ENCODE data around the gene IGBP1. TPM values are rescaled to one million over a fixed set of nuclear protein-coding genes. Genes with fewer than 3 reads are reported as not detected.

The IGBP1 gene
- total RNA-seq, 1 experiment from 2014 or later, result 38.9 TPM

DNA sequence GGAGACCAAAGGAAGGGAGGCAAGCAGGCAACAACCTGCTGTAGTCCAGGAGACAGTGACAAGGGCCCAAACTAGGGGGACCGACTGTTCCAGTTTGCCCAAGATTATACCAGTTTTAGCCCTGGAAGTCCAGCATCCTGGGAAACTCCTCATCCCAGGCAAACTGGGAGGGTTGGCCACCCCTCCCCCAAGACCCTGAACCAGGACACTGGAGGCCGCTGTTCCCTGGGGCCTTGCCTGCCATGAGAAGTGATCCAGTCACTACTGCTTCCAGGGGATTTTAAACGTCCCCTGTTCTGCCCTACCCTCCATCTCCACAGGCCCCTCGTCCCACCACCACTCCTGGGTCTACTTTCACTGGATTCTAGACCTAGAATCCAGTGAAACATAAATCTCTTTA is 39.7 kb downstream of the IGBP1 start (continued):
- TF ChIP-seq, protein P1, sequence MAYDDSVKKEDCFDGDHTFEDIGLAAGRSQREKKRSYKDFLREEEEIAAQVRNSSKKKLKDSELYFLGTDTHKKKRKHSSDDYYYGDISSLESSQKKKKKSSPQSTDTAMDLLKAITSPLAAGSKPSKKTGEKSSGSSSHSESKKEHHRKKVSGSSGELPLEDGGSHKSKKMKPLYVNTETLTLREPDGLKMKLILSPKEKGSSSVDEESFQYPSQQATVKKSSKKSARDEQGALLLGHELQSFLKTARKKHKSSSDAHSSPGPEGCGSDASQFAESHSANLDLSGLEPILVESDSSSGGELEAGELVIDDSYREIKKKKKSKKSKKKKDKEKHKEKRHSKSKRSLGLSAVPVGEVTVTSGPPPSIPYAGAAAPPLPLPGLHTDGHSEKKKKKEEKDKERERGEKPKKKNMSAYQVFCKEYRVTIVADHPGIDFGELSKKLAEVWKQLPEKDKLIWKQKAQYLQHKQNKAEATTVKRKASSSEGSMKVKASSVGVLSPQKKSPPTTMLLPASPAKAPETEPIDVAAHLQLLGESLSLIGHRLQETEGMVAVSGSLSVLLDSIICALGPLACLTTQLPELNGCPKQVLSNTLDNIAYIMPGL (CRISPR knock-in tag; IDR thresholded peaks at IDR 0.05), result no peak
- TF ChIP-seq ZNF671 (CRISPR knock-in tag; IDR thresholded peaks at IDR 0.05), result no peak
- no peak for TF ChIP-seq ZNF232 (CRISPR knock-in tag; IDR thresholded peaks at IDR 0.05)
- no peak for TF ChIP-seq ELF4 (CRISPR knock-in tag; IDR thresholded peaks at IDR 0.05; ENCODE audit: low read depth)
- TF ChIP-seq, protein P2, sequence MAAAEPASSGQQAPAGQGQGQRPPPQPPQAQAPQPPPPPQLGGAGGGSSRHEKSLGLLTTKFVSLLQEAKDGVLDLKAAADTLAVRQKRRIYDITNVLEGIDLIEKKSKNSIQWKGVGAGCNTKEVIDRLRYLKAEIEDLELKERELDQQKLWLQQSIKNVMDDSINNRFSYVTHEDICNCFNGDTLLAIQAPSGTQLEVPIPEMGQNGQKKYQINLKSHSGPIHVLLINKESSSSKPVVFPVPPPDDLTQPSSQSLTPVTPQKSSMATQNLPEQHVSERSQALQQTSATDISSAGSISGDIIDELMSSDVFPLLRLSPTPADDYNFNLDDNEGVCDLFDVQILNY (CRISPR knock-in tag; IDR thresholded peaks at IDR 0.05), result no peak

DNA sequence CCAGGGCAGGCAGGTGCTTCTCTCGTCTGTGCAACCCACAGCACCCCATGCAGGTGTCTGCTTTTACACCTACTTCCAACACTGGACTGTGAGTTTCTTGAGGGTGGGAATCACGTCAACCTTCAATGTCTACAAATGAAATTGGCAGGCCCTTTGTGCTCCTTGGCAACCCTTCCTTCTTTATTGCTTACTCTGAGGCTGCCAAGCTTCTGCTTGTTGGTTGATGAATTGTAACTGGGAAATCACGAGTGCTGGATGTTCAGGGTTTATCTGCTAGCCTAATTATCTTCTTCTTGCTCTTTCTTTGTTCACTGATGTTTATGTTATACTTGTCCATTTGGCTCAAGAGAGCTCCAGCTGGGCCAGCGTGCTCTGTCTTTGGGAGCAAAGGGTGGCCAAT is 41.5 kb downstream of the IGBP1 start:
- Mint-ChIP-seq H3K27ac (no peak overlapping the region), H3K36me3 (no peaks in the 10 kb centered on the region), H3K4me1 (peaks cover 35% of the 10 kb centered on the region), H3K27me3 (ENCODE audit: low read depth) (no peaks in the 10 kb centered on the region), H3K9me3 (no peaks in the 10 kb centered on the region), H3K4me3 (no peak overlapping the region)
- ChIA-PET POLR2A (no interaction called here), CTCF (interaction anchor here (1.6 kb wide), 1 partner anchor 41 kb away, joined by 4 read pairs; the partner anchor contains the start of gene IGBP1)
- TF ChIP-seq HMGA2 (CRISPR knock-in tag; IDR thresholded peaks at IDR 0.05) (no peak), ESRRA (CRISPR knock-in tag; IDR thresholded peaks at IDR 0.05; ENCODE audit: borderline replicate concordance) (no peak), ZNF138 (CRISPR knock-in tag; conservative IDR thresholded peaks at IDR 0.05) (no peak), RORB (CRISPR knock-in tag; IDR thresholded peaks at IDR 0.05) (no peak), PRRX2 (CRISPR knock-in tag; IDR thresholded peaks at IDR 0.05) (no peak), ZNF317 (CRISPR knock-in tag; IDR thresholded peaks at IDR 0.05; ENCODE audit: borderline replicate concordance, low read depth) (no peak)
- TF ChIP-seq, protein P3, sequence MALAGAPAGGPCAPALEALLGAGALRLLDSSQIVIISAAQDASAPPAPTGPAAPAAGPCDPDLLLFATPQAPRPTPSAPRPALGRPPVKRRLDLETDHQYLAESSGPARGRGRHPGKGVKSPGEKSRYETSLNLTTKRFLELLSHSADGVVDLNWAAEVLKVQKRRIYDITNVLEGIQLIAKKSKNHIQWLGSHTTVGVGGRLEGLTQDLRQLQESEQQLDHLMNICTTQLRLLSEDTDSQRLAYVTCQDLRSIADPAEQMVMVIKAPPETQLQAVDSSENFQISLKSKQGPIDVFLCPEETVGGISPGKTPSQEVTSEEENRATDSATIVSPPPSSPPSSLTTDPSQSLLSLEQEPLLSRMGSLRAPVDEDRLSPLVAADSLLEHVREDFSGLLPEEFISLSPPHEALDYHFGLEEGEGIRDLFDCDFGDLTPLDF (CRISPR knock-in tag; IDR thresholded peaks at IDR 0.05), result no peak
- TF ChIP-seq, protein P4, sequence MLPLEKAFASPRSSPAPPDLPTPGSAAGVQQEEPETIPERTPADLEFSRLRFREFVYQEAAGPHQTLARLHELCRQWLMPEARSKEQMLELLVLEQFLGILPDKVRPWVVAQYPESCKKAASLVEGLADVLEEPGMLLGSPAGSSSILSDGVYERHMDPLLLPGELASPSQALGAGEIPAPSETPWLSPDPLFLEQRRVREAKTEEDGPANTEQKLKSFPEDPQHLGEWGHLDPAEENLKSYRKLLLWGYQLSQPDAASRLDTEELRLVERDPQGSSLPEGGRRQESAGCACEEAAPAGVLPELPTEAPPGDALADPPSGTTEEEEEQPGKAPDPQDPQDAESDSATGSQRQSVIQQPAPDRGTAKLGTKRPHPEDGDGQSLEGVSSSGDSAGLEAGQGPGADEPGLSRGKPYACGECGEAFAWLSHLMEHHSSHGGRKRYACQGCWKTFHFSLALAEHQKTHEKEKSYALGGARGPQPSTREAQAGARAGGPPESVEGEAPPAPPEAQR (CRISPR knock-in tag; IDR thresholded peaks at IDR 0.05), result no peak
- TF ChIP-seq, protein P5, sequence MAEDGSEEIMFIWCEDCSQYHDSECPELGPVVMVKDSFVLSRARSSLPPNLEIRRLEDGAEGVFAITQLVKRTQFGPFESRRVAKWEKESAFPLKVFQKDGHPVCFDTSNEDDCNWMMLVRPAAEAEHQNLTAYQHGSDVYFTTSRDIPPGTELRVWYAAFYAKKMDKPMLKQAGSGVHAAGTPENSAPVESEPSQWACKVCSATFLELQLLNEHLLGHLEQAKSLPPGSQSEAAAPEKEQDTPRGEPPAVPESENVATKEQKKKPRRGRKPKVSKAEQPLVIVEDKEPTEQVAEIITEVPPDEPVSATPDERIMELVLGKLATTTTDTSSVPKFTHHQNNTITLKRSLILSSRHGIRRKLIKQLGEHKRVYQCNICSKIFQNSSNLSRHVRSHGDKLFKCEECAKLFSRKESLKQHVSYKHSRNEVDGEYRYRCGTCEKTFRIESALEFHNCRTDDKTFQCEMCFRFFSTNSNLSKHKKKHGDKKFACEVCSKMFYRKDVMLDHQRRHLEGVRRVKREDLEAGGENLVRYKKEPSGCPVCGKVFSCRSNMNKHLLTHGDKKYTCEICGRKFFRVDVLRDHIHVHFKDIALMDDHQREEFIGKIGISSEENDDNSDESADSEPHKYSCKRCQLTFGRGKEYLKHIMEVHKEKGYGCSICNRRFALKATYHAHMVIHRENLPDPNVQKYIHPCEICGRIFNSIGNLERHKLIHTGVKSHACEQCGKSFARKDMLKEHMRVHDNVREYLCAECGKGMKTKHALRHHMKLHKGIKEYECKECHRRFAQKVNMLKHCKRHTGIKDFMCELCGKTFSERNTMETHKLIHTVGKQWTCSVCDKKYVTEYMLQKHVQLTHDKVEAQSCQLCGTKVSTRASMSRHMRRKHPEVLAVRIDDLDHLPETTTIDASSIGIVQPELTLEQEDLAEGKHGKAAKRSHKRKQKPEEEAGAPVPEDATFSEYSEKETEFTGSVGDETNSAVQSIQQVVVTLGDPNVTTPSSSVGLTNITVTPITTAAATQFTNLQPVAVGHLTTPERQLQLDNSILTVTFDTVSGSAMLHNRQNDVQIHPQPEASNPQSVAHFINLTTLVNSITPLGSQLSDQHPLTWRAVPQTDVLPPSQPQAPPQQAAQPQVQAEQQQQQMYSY (CRISPR knock-in tag; IDR thresholded peaks at IDR 0.05), result no peak
- ATAC-seq (no peak), DNase-seq (ENCODE audit: low spot score) (no peak)

DNA sequence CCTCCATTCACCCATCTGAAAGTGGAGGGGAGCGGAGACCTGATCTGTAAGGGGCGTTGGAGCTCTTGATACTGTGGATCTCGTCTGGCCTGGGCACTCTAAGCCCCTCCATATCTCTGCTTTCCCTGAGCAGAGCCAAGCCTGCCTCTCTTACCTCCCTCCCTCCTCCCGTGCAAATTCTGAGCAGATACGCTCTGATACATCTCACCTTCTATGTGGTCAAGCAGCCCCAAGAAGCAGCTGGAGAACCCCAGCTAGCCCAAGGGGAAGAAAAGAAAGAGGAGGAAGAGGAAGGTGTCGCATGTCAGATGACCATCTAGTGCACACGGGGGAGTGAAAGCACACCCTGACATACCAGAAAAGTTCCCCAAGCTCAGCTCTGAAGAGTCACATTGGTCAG is 42.1 kb downstream of the IGBP1 start:
- Mint-ChIP-seq H3K27me3 (ENCODE audit: low read depth) (no peaks in the 10 kb centered on the region), H3K4me1 (peaks cover 32% of the 10 kb centered on the region), H3K36me3 (no peaks in the 10 kb centered on the region), H3K4me3 (no peak overlapping the region), H3K9me3 (no peaks in the 10 kb centered on the region), H3K27ac (no peak overlapping the region)
- ChIA-PET POLR2A (no interaction called here), CTCF (no interaction called here)
- DNase-seq (ENCODE audit: low spot score), result no peak
- ATAC-seq, result no peak
- TF ChIP-seq, protein P6, sequence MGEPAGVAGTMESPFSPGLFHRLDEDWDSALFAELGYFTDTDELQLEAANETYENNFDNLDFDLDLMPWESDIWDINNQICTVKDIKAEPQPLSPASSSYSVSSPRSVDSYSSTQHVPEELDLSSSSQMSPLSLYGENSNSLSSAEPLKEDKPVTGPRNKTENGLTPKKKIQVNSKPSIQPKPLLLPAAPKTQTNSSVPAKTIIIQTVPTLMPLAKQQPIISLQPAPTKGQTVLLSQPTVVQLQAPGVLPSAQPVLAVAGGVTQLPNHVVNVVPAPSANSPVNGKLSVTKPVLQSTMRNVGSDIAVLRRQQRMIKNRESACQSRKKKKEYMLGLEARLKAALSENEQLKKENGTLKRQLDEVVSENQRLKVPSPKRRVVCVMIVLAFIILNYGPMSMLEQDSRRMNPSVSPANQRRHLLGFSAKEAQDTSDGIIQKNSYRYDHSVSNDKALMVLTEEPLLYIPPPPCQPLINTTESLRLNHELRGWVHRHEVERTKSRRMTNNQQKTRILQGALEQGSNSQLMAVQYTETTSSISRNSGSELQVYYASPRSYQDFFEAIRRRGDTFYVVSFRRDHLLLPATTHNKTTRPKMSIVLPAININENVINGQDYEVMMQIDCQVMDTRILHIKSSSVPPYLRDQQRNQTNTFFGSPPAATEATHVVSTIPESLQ (CRISPR knock-in tag; IDR thresholded peaks at IDR 0.05), result no peak
- TF ChIP-seq, protein P7, sequence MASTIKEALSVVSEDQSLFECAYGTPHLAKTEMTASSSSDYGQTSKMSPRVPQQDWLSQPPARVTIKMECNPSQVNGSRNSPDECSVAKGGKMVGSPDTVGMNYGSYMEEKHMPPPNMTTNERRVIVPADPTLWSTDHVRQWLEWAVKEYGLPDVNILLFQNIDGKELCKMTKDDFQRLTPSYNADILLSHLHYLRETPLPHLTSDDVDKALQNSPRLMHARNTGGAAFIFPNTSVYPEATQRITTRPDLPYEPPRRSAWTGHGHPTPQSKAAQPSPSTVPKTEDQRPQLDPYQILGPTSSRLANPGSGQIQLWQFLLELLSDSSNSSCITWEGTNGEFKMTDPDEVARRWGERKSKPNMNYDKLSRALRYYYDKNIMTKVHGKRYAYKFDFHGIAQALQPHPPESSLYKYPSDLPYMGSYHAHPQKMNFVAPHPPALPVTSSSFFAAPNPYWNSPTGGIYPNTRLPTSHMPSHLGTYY (CRISPR knock-in tag; IDR thresholded peaks at IDR 0.05), result no peak
- TF ChIP-seq, protein P1 (CRISPR knock-in tag; IDR thresholded peaks at IDR 0.05), result no peak
- TF ChIP-seq MYBL2 (CRISPR knock-in tag; IDR thresholded peaks at IDR 0.05), result no peak
- TF ChIP-seq, protein P8, sequence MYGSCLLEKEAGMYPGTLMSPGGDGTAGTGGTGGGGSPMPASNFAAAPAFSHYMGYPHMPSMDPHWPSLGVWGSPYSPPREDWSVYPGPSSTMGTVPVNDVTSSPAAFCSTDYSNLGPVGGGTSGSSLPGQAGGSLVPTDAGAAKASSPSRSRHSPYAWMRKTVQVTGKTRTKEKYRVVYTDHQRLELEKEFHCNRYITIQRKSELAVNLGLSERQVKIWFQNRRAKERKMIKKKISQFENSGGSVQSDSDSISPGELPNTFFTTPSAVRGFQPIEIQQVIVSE (CRISPR knock-in tag; IDR thresholded peaks at IDR 0.05; ENCODE audit: borderline replicate concordance), result no peak

All from WTC11 (cell line).